HCT116 (cell line): ENCODE measurements around the gene CDK7. TPM values are rescaled to one million over a fixed set of nuclear protein-coding genes. Genes with fewer than 3 reads are reported as not detected.

Experiments
- ATAC-seq: fragments of 200-7000 bp; cut with Tn5 transposase; 2 replicates; pipeline ENCODE4 v1.9.1; 2020; ENCODE audit warnings: mild to moderate bottlenecking, moderate library complexity
- BruUV-seq: library from RNA; stranded (reverse); fragments of 400-500 nt; replicated peaks from 2 replicates; lab custom pipeline; 2021; lab: Mats Ljungman, UMichigan
- CTCF ChIA-PET: fragments of 300-600 bp; sonication (Branson Sonifier 250); formaldehyde crosslinking; loops from one replicate; lab custom pipeline; 2021; ENCODE audit warnings: antibody characterized with exemption; lab: Charles Lee
- POLR2A ChIA-PET: fragments of 300-600, 350-600 bp; sonication (Branson Sonifier 250); formaldehyde crosslinking; loops from one replicate; lab custom pipeline; 2021; ENCODE audit warnings: antibody characterized with exemption; lab: Charles Lee
- RAD21 ChIA-PET, 2 experiments: fragments of 300-600 bp; sonication (Branson Sonifier 250); formaldehyde crosslinking; loops; one replicate each; lab custom pipeline; 2023; ENCODE audit warnings: low total read pairs in 2 of 2; ENCODE audit not compliant: uncharacterized antibody in 2 of 2, unreplicated experiment in 2 of 2, low non-redundant PET in 1 of 2; lab: Charles Lee
- DNase-seq: peaks from one replicate; pipeline ENCODE4 v3.0.0-alpha.2; 2010; ENCODE audit warnings: low read depth, low spot score
- H2AFZ ChIP-seq: fragments of 200-600 bp; shearing (Covaris generic), sonication (generic); 2 replicates; pipeline ENCODE4 v1.6.1; 2017; ENCODE audit warnings: low read depth, mixed run types, mixed read lengths, antibody characterized with exemption, low read length; ENCODE audit not compliant: poor library complexity, severe bottlenecking
- H3K27ac ChIP-seq: 2 replicates; pipeline ENCODE4 v1.5.1; 2012; ENCODE audit warnings: low read depth, low read length
- H3K27me3 ChIP-seq: fragments of 200-600 bp; sonication (generic); 2 replicates; pipeline ENCODE4 v1.6.1; 2016; ENCODE audit warnings: mixed run types, low read length, mixed read lengths; ENCODE audit not compliant: insufficient read depth
- H3K36me3 ChIP-seq, 2 experiments: fragments of 200-500 bp in 1 of 2; fragments of 200-600 bp in 1 of 2; sonication (Bioruptor generic) in 1 of 2; sonication (generic) in 1 of 2; 2 replicates each; pipeline versions ENCODE4 v1.5.1 to v1.6.1; 2014 to 2016; ENCODE audit warnings: low read length in 2 of 2, inconsistent platforms in 1 of 2, mixed read lengths in 1 of 2, mixed run types in 1 of 2; ENCODE audit not compliant: insufficient read depth in 2 of 2, control insufficient read depth in 1 of 2
- H3K4me1 ChIP-seq, 2 experiments: fragments of 200-600 bp in 1 of 2; sonication (generic) in 1 of 2; 2 replicates each; pipeline versions ENCODE4 v1.5.1 to v1.6.1; 2012 to 2017; ENCODE audit warnings: low read length in 2 of 2, inconsistent platforms in 1 of 2, mild to moderate bottlenecking in 1 of 2, mixed read lengths in 1 of 2, mixed run types in 1 of 2, moderate library complexity in 1 of 2; ENCODE audit not compliant: insufficient read depth in 2 of 2, control insufficient read depth in 1 of 2
- H3K4me2 ChIP-seq: fragments of 200-600 bp; sonication (generic); 2 replicates; pipeline ENCODE4 v1.6.1; 2017; ENCODE audit warnings: mixed run types, low read length, mixed read lengths
- H3K4me3 ChIP-seq, 2 experiments: fragments of 200-600 bp in 1 of 2; sonication (generic) in 1 of 2; replicated peaks in 1 of 2; 2 replicates each; pipeline ENCODE4 v1.5.1; 2011 to 2016; ENCODE audit warnings: low read length in 2 of 2, control low read depth in 1 of 2, low read depth in 1 of 2, mild to moderate bottlenecking in 1 of 2, mixed read lengths in 1 of 2, mixed run types in 1 of 2
- H3K79me2 ChIP-seq: fragments of 200-600 bp; sonication (generic); 2 replicates; pipeline ENCODE4 v1.6.1; 2017; ENCODE audit warnings: mild to moderate bottlenecking, mixed run types, low read length, moderate library complexity, mixed read lengths; ENCODE audit not compliant: insufficient read depth
- H3K9ac ChIP-seq: fragments of 200-600 bp; sonication (generic); 2 replicates; pipeline ENCODE4 v1.6.1; 2016; ENCODE audit warnings: low read length, mixed read lengths
- H3K9me2 ChIP-seq: fragments of 200-600 bp; sonication (generic), shearing (Covaris generic); 2 replicates; pipeline ENCODE4 v1.6.1; 2017; ENCODE audit warnings: mixed run types, mild to moderate bottlenecking, moderate library complexity; ENCODE audit not compliant: insufficient read depth
- H3K9me3 ChIP-seq, 2 experiments: fragments of 200-500 bp in 1 of 2; fragments of 200-600 bp in 1 of 2; sonication (Bioruptor generic) in 1 of 2; sonication (generic) in 1 of 2; 2 replicates each; pipeline ENCODE4 v1.6.1; 2014 to 2017; ENCODE audit warnings: low read length in 2 of 2, mixed read lengths in 2 of 2, inconsistent platforms in 1 of 2, low read depth in 1 of 2, mild to moderate bottlenecking in 1 of 2, mixed run types in 1 of 2, moderate library complexity in 1 of 2; ENCODE audit not compliant: control insufficient read depth in 1 of 2, insufficient read depth in 1 of 2
- H4K20me1 ChIP-seq: fragments of 200-600 bp; sonication (generic), shearing (Covaris generic); 2 replicates; pipeline ENCODE4 v1.6.1; 2017; ENCODE audit warnings: mixed run types, mild to moderate bottlenecking, moderate library complexity; ENCODE audit not compliant: insufficient read depth
- ATF3 ChIP-seq: IDR thresholded peaks from 2 replicates; pipeline ENCODE4 v1.6.1; 2012
- CBX3 ChIP-seq: IDR thresholded peaks from 2 replicates; pipeline ENCODE4 v1.6.1; 2012; ENCODE audit warnings: low read depth
- EZH2 ChIP-seq: fragments of 200-600 bp; sonication (generic); IDR thresholded peaks from 2 replicates; pipeline ENCODE4 v1.6.1; 2017; ENCODE audit warnings: antibody characterized with exemption, mixed run types
- FOSL1 ChIP-seq: IDR thresholded peaks from 2 replicates; pipeline ENCODE4 v1.6.1; 2012; ENCODE audit warnings: low read depth
- MAX ChIP-seq: IDR thresholded peaks from 2 replicates; pipeline ENCODE4 v1.6.1; 2012
- RAD21 ChIP-seq: IDR thresholded peaks from 2 replicates; pipeline ENCODE4 v1.6.1; 2012; ENCODE audit warnings: low read depth, mild to moderate bottlenecking
- REST ChIP-seq: IDR thresholded peaks from 2 replicates; pipeline ENCODE4 v1.6.1; 2012; ENCODE audit warnings: low read depth
- YY1 ChIP-seq: IDR thresholded peaks from 2 replicates; pipeline ENCODE4 v1.6.1; 2011; ENCODE audit warnings: low read length, low read depth, moderate library complexity, mild to moderate bottlenecking; ENCODE audit not compliant: insufficient replicate concordance; ENCODE audit errors: extremely low read depth
- ZFX ChIP-seq: fragments of 450-650 bp; IDR thresholded peaks from 2 replicates; pipeline ENCODE4 v1.6.1; 2017
- intact Hi-C: fragments of 100-400 bp; cut with micrococcal nuclease; formaldehyde crosslinking; loops from 2 replicates; pipeline ENCODE4 v1.10.0; 2022
- total RNA-seq: library from RNA; stranded (reverse); gene quantifications from one replicate; pipeline ENCODE4 v1.2.1, GENCODE V29; 2021; ENCODE audit not compliant: unreplicated experiment
- TF ChIP-seq, protein P1 (sequence below), 3 experiments: fragments of 200-600 bp in 1 of 3; sonication (generic) in 1 of 3; IDR thresholded peaks in 2 of 3; conservative IDR thresholded peaks in 1 of 3; 2 replicates each; pipeline ENCODE4 v1.5.1; 2012 to 2017; ENCODE audit warnings: low read depth in 2 of 3, low read length in 2 of 3, antibody characterized with exemption in 1 of 3, borderline replicate concordance in 1 of 3, control low read depth in 1 of 3, mild to moderate bottlenecking in 1 of 3, mixed read lengths in 1 of 3, mixed run types in 1 of 3, moderate library complexity in 1 of 3; ENCODE audit not compliant: insufficient read depth in 1 of 3
- TF ChIP-seq, protein P2 (sequence below): IDR thresholded peaks from 2 replicates; pipeline ENCODE4 v1.6.1; 2011; ENCODE audit warnings: mild to moderate bottlenecking, low read length, moderate library complexity; ENCODE audit not compliant: insufficient replicate concordance; ENCODE audit errors: extremely low read depth

CDK7 gene
- total RNA-seq, 1 experiment from 2014 or later = 67.0 TPM

DNA sequence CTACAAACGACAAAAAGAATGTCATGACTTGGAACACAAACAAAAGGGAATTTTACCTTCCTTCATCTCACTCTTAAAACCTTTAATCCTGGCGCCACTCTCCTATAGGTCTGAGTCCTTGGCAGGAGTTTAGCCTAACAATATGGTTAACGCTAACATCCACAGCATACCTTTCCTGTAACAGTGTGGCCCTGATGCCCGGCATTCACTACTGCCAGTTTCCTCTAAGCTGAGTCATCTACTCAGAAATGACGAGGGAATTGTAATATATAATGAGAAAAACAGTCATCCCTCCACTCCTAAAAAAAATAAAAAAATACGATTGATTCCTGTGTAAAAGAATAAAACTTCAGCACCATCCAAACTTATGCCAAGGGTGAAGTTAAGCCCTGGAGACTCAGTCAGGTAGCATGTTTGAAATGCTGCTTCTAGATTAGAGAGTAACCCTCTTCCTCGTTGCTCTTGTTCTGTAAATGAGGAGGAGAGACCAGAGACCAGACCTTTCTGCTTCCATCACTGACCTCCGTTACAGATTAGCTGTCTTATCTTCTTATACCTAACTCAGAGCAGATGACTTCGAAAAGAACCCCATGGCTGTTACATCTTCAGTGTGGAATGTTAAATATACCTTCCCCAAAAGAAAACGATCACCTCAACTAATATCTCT lies 60.5 kb downstream of the CDK7 start (continued):
- TF ChIP-seq REST = no peak
- TF ChIP-seq YY1 = no peak
- TF ChIP-seq MAX = no peak
- TF ChIP-seq RAD21 = no peak

DNA sequence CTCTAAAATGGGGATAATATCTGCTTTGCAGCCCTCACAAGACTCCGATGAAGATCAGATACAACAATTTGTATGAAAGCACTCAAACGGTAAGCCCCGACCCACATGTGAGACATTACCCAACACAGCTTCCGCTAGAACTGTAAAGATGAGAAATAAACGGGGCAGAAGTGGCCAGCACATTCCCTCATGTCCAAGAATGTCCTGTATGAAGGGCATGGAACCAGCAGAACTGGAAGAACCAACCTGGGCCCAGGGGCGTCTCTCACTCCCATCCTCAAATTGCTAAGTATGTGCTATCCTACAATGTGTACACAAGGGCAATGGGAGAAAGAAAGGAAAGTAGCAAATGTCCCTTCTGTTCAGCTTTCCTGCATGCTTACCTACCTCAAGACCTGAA lies 64.9 kb downstream of the CDK7 start:
- ATAC-seq (no peak), DNase-seq (no peak)
- Histone ChIP-seq H3K27ac (no peak overlapping the region), H3K27me3 (no peaks in the 10 kb centered on the region), H4K20me1 (no peaks in the 10 kb centered on the region), H3K4me1 (no peaks in the 10 kb centered on the region), H3K4me2 (no peak overlapping the region), H2AFZ (no peak overlapping the region), H3K79me2 (no peaks in the 10 kb centered on the region), H3K9ac (no peak overlapping the region), H3K36me3 (0 out of 4 replicates have a peak, but pooled peaks cover 0 to 3% of the 10 kb centered on the region in 2 experiments), H3K9me2 (no peaks in the 10 kb centered on the region), H3K4me3 (no peak overlapping the region), H3K9me3 (no peaks in the 10 kb centered on the region)
- POLR2A ChIA-PET = no interaction called here
- no TSS peak for BruUV-seq
- RAD21 ChIA-PET = no interaction called here
- intact Hi-C loops = no loop called here
- CTCF ChIA-PET = no interaction called here
- TF ChIP-seq EZH2 = no peak
- TF ChIP-seq, protein P1, sequence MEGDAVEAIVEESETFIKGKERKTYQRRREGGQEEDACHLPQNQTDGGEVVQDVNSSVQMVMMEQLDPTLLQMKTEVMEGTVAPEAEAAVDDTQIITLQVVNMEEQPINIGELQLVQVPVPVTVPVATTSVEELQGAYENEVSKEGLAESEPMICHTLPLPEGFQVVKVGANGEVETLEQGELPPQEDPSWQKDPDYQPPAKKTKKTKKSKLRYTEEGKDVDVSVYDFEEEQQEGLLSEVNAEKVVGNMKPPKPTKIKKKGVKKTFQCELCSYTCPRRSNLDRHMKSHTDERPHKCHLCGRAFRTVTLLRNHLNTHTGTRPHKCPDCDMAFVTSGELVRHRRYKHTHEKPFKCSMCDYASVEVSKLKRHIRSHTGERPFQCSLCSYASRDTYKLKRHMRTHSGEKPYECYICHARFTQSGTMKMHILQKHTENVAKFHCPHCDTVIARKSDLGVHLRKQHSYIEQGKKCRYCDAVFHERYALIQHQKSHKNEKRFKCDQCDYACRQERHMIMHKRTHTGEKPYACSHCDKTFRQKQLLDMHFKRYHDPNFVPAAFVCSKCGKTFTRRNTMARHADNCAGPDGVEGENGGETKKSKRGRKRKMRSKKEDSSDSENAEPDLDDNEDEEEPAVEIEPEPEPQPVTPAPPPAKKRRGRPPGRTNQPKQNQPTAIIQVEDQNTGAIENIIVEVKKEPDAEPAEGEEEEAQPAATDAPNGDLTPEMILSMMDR (IDR thresholded peaks at IDR 0.05 in 2 of 3, conservative IDR thresholded peaks at IDR 0.05 in 1 of 3; ENCODE audit: borderline replicate concordance in 1 of 3, insufficient read depth in 1 of 3, low read depth in 2 of 3, low read length in 2 of 3) = no peak
- TF ChIP-seq, protein P2, sequence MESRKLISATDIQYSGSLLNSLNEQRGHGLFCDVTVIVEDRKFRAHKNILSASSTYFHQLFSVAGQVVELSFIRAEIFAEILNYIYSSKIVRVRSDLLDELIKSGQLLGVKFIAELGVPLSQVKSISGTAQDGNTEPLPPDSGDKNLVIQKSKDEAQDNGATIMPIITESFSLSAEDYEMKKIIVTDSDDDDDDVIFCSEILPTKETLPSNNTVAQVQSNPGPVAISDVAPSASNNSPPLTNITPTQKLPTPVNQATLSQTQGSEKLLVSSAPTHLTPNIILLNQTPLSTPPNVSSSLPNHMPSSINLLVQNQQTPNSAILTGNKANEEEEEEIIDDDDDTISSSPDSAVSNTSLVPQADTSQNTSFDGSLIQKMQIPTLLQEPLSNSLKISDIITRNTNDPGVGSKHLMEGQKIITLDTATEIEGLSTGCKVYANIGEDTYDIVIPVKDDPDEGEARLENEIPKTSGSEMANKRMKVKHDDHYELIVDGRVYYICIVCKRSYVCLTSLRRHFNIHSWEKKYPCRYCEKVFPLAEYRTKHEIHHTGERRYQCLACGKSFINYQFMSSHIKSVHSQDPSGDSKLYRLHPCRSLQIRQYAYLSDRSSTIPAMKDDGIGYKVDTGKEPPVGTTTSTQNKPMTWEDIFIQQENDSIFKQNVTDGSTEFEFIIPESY = no peak
- TF ChIP-seq MAX = no peak
- TF ChIP-seq RAD21 = no peak
- no peak for TF ChIP-seq FOSL1
- no peak for TF ChIP-seq CBX3
- no peak for TF ChIP-seq ATF3
- TF ChIP-seq ZFX = no peak
